ENCODE results near the gene MIF. TPM values are rescaled to one million over a fixed set of nuclear protein-coding genes. Genes with fewer than 3 reads are reported as not detected.
A peak's percentile ranks its signal among the peaks of the same experiment; 100 is the strongest.

The MIF gene
- total RNA-seq: 100 to 1,000 TPM; 836 to 882 TPM

DNA sequence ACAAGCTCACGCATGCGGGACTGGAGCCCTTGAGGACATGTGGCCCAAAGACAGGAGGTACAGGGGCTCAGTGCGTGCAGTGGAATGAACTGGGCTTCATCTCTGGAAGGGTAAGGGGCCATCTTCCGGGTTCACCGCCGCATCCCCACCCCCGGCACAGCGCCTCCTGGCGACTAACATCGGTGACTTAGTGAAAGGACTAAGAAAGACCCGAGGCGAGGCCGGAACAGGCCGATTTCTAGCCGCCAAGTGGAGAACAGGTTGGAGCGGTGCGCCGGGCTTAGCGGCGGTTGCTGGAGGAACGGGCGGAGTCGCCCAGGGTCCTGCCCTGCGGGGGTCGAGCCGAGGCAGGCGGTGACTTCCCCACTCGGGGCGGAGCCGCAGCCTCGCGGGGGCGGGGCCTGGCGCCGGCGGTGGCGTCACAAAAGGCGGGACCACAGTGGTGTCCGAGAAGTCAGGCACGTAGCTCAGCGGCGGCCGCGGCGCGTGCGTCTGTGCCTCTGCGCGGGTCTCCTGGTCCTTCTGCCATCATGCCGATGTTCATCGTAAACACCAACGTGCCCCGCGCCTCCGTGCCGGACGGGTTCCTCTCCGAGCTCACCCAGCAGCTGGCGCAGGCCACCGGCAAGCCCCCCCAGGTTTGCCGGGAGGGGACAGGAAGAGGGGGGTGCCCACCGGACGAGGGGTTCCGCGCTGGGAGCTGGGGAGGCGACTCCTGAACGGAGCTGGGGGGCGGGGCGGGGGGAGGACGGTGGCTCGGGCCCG is at the start of gene MIF:
Gene MIF, plus strand, starts transcription at position 439 of the 765 bp plus-strand sequence. Its CDS starts 92 bp downstream, at position 531.
- peak within 1 kb of the TSS; percentile 99 for H3K27ac Mint-ChIP-seq
- peak within 1 kb of the TSS; percentile 95 for H3K4me3 Mint-ChIP-seq
- peaks cover 34% of the 10 kb centered on the region for H3K4me1 Mint-ChIP-seq
- DNase-seq: peak; percentile 98
- CTCF ChIA-PET: interaction anchor here (0.6 to 2.7 kb wide), 30 partner anchors 9 to 354 kb away, joined by 3 to 31 read pairs (median 4); partner anchors contain the start of genes CABIN1, SLC2A11 and ZNF70
- no peaks in the 10 kb centered on the region for H3K9me3 Mint-ChIP-seq
- POLR2A ChIA-PET: interaction anchor here (0.7 to 3.3 kb wide), 28 partner anchors 9 to 661 kb away, joined by 3 to 85 read pairs (median 4); partner anchors contain the start of genes CABIN1, CHCHD10, GUCD1 and SLC2A11
- no peaks in the 10 kb centered on the region for H3K27me3 Mint-ChIP-seq
- H3K36me3 Mint-ChIP-seq (ENCODE audit: low read depth): peaks cover 36% of the 10 kb centered on the region

DNA sequence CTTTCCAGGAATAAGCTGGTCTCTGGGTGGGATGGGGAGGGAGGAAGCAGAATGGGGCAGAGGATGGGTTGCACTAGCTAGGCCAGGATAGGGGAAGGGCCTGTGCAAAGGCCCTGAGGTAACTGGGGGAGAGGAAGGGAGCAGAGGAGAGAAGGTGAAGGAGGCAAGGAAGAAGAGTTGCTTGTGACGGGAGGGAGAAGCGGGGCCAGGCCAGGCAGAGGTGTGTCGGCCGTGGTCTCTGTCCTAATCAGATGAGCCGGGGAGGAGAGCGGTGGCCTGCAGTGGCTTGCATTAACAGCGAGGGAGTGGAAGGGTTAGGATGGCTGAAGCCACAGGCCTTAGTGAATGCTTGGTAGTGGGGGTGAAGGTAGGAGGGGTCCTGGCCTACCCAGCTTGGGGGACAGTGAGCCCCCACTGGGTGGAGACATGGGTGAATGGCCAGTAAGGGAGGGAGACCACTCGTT is 49.4 kb upstream of the MIF start:
- DNase-seq: no peak
- no peaks in the 10 kb centered on the region for H3K9me3 Mint-ChIP-seq
- ChIA-PET CTCF (interaction anchor here (0.8 kb wide), 1 partner anchor 74 kb away, joined by 3 read pairs; no protein-coding TSS in a partner anchor), POLR2A (interaction anchor here (0.8 to 2.5 kb wide), 5 partner anchors 12 to 158 kb away, joined by 3 to 11 read pairs (median 3); partner anchors contain the start of genes CHCHD10 and SLC2A11)
- no peak overlapping the region for H3K27ac Mint-ChIP-seq
- no peaks in the 10 kb centered on the region for H3K36me3 Mint-ChIP-seq (ENCODE audit: low read depth)
- peaks cover 16% of the 10 kb centered on the region for H3K4me1 Mint-ChIP-seq
- peaks cover 9% of the 10 kb centered on the region for H3K27me3 Mint-ChIP-seq
- no peak overlapping the region for H3K4me3 Mint-ChIP-seq

DNA sequence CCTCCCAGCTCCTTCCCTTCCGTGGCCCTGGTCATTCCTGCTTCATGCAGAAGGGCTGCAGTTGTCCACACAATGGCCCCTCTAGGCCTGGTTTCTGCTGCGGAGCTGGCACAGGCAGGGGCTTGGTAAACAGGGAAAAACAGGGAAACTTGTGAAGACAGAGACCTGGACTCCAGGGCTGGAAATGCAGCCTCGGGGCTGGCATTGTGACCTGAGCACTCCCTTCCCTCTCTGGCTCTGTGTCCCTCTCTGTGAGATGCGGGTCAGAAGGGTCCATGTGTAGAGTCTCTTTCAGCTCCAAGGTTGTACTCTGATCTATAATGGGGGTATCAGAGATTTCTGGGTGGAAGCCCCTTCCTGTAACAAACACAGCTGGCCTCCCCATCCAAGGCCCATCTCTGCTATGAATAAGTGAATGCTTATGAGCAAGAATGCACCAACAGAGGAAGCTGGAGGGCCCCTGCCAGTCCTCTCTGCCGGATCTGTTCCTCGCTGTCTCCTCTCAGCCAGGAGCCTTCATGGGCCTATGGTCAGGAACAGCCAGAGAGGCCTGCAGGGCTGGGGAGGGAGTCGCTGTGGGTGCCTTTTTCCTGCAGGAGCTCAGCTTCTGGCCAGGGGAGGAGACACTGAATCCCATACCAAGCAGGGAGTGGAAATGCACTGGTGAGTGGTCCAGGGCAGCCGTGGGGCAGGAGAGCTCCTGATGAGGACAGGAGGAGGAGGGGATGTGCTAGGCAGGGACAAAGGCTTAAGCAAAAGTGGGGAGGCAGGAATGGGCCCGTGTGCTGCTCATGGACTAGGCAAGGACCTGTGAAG is 48.7 kb upstream of the MIF start:
- peaks cover 14% of the 10 kb centered on the region for H3K27me3 Mint-ChIP-seq
- no peak overlapping the region for H3K27ac Mint-ChIP-seq
- no peaks in the 10 kb centered on the region for H3K36me3 Mint-ChIP-seq (ENCODE audit: low read depth)
- ChIA-PET CTCF (interaction anchor here (1.0 to 1.4 kb wide), 2 partner anchors 12 to 77 kb away, joined by 3 to 8 read pairs; partner anchors contain the start of gene SLC2A11), POLR2A (interaction anchor here (0.8 to 2.5 kb wide), 9 partner anchors 9 to 159 kb away, joined by 3 to 11 read pairs (median 4); partner anchors contain the start of genes CHCHD10, MIF, SLC2A11 and SMARCB1)
- DNase-seq: no peak
- no peak overlapping the region for H3K4me3 Mint-ChIP-seq
- H3K9me3 Mint-ChIP-seq: no peaks in the 10 kb centered on the region
- peaks cover 17% of the 10 kb centered on the region for H3K4me1 Mint-ChIP-seq

DNA sequence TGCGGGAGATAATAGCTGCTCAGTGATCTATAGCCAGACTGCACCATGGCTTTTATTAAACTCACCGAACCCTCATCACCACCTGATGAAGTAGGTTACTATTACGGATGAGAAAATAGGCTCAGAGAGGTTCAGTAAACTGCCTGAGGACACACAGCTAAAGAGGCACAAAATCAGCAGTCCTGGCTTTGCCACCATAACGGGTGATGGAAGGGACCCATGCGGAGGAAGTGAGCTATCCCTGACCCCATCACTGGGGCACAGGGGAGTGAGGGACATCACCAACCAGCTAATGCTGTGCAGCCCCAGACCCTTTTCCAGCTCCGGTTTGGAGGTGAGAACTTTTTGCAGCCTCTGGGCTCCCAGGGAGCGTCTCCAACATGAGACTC is 48.1 kb upstream of the MIF start:
- CTCF ChIA-PET: interaction anchor here (1.0 to 1.4 kb wide), 2 partner anchors 12 to 77 kb away, joined by 3 to 8 read pairs; partner anchors contain the start of gene SLC2A11
- Mint-ChIP-seq H3K36me3 (ENCODE audit: low read depth) (no peaks in the 10 kb centered on the region), H3K4me3 (no peak overlapping the region), H3K27ac (no peak overlapping the region), H3K9me3 (no peaks in the 10 kb centered on the region), H3K27me3 (peaks cover 15% of the 10 kb centered on the region), H3K4me1 (peaks cover 17% of the 10 kb centered on the region)
- no peak for DNase-seq
- POLR2A ChIA-PET: interaction anchor here (0.8 to 2.5 kb wide), 6 partner anchors 9 to 79 kb away, joined by 3 to 11 read pairs (median 4); partner anchors contain the start of genes CHCHD10, MIF, SLC2A11 and SMARCB1

DNA sequence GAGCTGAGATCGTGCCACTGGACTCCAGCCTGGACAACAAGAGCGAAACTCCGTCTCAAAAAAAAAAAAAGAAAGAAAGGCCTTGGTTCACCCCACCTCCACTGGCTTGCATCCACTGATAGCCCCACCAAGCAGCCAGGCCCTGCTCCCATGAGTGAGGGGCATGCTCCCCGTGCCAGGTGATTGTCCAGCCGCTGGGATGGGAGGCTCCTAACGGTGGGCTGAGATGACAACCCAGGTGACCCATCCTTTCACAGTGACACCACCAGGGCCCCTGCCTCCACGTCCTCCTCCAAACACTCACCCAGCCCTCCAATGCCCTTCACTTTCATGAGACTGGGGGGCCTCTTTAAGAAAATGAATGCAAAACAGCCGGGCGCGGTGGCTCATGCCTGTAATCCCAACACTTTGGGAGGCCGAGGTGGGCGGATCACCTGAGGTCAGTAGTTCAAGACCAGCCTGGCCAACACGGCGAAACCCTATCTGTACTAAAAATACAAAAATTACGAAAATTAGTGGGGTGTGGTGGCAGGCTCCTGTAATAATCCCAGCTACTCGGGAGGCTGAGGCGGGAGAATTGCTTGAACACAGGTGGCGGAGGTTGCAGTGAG is 46.8 kb upstream of the MIF start:
- Mint-ChIP-seq H3K36me3 (ENCODE audit: low read depth) (no peaks in the 10 kb centered on the region), H3K27ac (no peak overlapping the region)
- POLR2A ChIA-PET: interaction anchor here (1.4 to 2.6 kb wide), 3 partner anchors 10 to 47 kb away, joined by 4 to 11 read pairs (median 5); partner anchors contain the start of genes MIF and SLC2A11

DNA sequence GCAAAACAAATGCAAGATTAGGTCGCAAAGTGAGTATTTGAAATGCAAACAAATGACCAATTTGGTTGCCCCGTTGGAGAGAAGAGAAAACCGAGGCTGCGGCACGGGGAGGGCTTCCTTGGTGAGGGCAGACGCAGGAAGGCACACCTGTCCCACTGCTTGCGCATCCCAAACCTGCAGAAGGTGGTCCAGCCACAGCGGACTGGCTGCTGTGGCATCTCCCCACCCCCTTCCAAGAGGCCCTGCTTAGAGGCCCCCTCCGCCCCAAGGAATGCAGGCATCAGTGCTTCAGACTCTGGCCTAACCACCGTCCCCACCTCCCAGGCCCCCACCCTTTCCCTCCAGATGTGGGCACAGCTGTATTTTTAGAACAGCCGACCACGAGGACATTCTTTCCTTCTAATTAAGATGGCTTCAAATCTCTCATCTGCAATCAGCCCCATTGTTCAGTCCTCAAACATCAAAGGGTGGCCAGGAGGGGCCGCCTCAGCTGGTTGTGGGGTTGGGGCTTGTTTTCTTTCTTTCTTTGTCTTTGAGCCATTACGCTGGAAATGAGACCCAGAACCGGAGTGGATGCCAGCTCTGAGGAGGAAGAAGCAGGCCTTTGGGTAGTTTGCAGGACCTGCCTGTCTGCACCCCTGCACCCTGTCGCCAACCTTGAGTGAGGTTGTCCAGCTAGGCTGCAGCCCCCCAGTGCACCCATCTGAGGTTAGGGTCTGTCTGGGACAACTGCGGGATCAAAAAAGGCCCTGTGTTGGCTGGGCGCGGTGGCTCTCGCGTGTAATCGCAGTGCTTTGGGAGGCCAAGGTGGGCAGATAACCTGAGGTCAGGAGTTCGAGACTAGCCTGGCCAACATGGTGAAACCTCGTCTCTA is 46.0 kb upstream of the MIF start:
- Mint-ChIP-seq H3K4me3 (no peak overlapping the region), H3K27me3 (peaks cover 16% of the 10 kb centered on the region), H3K4me1 (peaks cover 17% of the 10 kb centered on the region), H3K36me3 (ENCODE audit: low read depth) (no peaks in the 10 kb centered on the region), H3K27ac (no peak overlapping the region), H3K9me3 (no peaks in the 10 kb centered on the region)
- POLR2A ChIA-PET: interaction anchor here (2.6 kb wide), 1 partner anchor 9 kb away, joined by 11 read pairs; the partner anchor contains the start of gene SLC2A11
- CTCF ChIA-PET: interaction anchor here (1.3 to 2.4 kb wide), 2 partner anchors 9 to 10 kb away, joined by 3 to 29 read pairs; partner anchors contain the start of gene SLC2A11
- no peak for DNase-seq

More for the DNA sequence above, 46.8 kb upstream of the MIF start:
- H3K9me3 Mint-ChIP-seq: no peaks in the 10 kb centered on the region
- DNase-seq: no peak
- peaks cover 16% of the 10 kb centered on the region for H3K27me3 Mint-ChIP-seq
- CTCF ChIA-PET: interaction anchor here (1.3 kb wide), 1 partner anchor 10 kb away, joined by 3 read pairs; no protein-coding TSS in a partner anchor
- peaks cover 17% of the 10 kb centered on the region for H3K4me1 Mint-ChIP-seq
- no peak overlapping the region for H3K4me3 Mint-ChIP-seq

DNA sequence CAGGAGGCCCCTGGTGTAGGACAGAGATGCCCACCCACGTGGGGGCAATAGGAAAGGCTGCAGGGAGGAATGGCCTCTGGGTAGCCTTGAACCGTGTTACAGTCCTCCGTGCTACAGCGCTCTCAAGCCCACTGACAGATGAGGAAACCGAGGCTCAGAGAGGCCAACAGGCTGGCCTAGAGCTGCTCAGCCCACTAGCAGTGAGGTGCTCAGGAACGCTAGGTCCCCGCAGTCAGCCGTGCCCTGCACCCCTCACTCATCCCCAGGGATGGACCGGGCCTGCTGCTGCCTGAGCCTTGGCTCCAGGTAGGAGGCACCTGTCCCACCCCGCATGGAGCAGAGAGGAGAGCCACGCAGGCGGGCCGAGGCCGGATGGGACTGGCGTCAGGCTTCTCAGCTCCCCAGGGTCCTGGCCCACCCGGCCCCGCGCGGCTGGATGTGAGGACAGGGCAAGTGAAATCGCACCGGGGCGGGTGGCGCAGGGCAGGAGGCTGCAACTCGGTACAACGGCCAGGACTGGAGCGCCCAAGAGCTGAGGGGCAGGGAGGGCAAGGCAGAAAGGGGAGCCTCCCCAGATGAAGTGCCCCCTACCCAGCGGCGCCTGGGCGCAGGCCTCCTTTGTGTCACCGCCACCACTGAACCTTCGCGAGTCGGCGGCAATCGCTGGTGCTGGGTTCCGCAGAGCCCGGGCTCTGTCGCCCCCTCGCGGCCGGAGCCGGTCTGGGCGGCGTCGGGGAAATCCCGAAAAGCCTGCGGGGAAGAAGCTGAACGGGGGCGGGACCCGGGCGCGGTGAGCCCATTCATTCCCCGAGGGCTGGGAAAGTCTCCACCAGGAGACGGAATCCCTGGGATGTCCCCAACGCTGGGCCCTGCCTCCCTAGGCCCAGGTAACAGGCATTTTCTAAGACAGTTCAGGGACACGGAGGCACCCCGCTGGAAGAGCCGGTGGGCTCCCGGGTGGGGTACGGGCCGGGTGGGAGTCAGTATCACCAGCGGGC is 44.9 kb upstream of the MIF start:
- ChIA-PET POLR2A (interaction anchor here (1.4 to 2.6 kb wide), 4 partner anchors 8 to 64 kb away, joined by 4 to 11 read pairs (median 4); partner anchors contain the start of genes MIF and SLC2A11), CTCF (interaction anchor here (0.6 to 3.6 kb wide), 20 partner anchors 9 to 328 kb away, joined by 3 to 29 read pairs (median 4); partner anchors contain the start of genes CHCHD10, DERL3, MMP11 and SLC2A11)
- peaks cover 16% of the 10 kb centered on the region for H3K27me3 Mint-ChIP-seq
- H3K4me1 Mint-ChIP-seq: peaks cover 17% of the 10 kb centered on the region
- H3K9me3 Mint-ChIP-seq: no peaks in the 10 kb centered on the region
- H3K4me3 Mint-ChIP-seq: no peak overlapping the region
- H3K36me3 Mint-ChIP-seq (ENCODE audit: low read depth): no peaks in the 10 kb centered on the region
- H3K27ac Mint-ChIP-seq: no peak overlapping the region
- peak; percentile 86 for DNase-seq

DNA sequence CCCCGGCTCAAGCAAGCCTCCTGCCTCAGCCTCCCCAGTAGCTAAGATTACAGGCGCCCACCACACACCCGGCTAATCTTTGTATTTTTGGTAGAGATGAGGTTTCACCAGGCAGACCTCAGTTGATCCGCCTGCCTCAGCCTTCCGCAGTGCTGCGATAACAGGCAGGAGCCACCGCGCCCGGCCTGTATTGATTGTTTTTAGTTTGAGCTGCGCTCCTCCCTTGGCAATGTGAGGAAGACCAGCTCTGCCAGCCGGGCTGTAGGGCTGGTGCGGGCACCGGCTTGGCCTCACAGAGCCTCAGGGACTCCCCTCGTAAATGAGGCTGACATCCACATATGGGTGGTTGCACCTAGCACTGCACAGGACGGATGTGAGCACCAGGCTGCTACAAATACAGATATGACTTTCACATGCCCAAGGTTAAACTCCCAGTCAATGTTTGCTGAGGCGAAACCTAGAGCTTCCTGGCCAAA is 44.0 kb upstream of the MIF start:
- CTCF ChIA-PET: interaction anchor here (0.6 to 3.6 kb wide), 21 partner anchors 8 to 328 kb away, joined by 3 to 29 read pairs (median 4); partner anchors contain the start of genes CHCHD10, DERL3, MMP11 and SLC2A11
- Mint-ChIP-seq H3K4me1 (peaks cover 12% of the 10 kb centered on the region), H3K9me3 (no peaks in the 10 kb centered on the region), H3K36me3 (ENCODE audit: low read depth) (no peaks in the 10 kb centered on the region), H3K4me3 (no peak overlapping the region), H3K27ac (no peak overlapping the region), H3K27me3 (peaks cover 16% of the 10 kb centered on the region)
- DNase-seq: no peak
- POLR2A ChIA-PET: interaction anchor here (1.4 to 2.6 kb wide), 4 partner anchors 7 to 63 kb away, joined by 4 to 11 read pairs (median 4); partner anchors contain the start of genes MIF and SLC2A11

DNA sequence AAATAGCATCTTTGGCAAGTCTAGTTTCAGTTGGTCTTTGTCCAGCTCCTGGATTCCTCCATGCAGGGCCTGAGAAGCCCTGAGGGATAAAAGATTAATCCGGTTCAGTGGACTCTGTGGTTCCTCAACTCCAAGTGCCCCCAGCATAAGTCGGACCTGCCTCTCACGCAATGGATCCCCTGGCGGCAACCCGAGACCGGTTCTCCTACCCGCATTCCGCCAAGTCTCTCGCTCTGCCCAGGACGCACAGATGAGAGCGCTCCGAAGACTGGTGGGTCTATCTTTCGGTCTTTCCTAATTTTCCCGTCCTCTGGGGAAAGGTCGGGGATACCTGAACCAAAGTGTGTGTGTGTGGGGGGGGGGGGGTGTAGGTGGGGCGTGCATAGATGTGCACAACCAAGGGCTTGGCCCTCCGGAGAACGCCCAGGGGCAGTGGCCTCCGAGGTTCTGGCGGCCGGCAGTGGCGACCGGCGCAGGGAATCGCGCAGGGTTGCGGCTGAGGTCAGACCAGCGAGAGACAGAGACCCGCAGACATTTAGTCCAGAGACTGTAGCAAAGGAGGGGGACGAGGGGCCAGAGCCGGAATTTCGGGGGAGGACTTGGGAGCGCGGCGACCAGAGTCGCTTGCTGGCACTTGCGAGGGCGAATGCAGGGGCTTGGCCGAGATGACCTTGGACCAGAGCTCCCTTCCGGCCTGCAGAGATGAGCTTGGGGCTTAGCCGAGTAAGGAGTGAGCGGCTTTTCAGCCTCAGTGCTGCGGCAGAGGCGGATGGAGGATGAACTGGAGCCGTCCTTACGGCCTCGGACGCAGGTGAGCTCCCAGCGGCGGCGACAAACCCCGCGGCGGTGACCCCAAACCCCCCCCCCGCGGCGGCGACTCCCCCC is 37.2 kb upstream of the MIF start:
- POLR2A ChIA-PET: interaction anchor here (0.7 to 3.0 kb wide), 20 partner anchors 8 to 571 kb away, joined by 3 to 36 read pairs (median 4); partner anchors contain the start of genes ADORA2A, DERL3 and MIF

More for the DNA sequence above, 37.2 kb upstream of the MIF start:
- H3K9me3 Mint-ChIP-seq: no peaks in the 10 kb centered on the region
- CTCF ChIA-PET: interaction anchor here (0.5 to 3.0 kb wide), 16 partner anchors 7 to 450 kb away, joined by 3 to 30 read pairs (median 4); partner anchors contain the start of gene MIF
- peaks cover 3% of the 10 kb centered on the region for H3K27me3 Mint-ChIP-seq
- H3K4me3 Mint-ChIP-seq: peak overlapping the region; percentile 91
- no peaks in the 10 kb centered on the region for H3K36me3 Mint-ChIP-seq (ENCODE audit: low read depth)
- H3K27ac Mint-ChIP-seq: peak overlapping the region; percentile 85
- DNase-seq: no peak
- H3K4me1 Mint-ChIP-seq: peaks cover 23% of the 10 kb centered on the region

Data from activated CD4-positive, alpha-beta memory T cell treated with anti-CD3 and anti-CD28 coated beads, Interleukin-2, amount 10 ng/mL, durations not matched to agents 7 days and 5 days (primary cell).